Heart right ventricle (tissue), 16 donors: Measurements from ENCODE around the gene MFSD12. TPM values are rescaled to one million over a fixed set of nuclear protein-coding genes. Genes with fewer than 3 reads are reported as not detected.

Source experiments
- ATAC-seq, 8 donors: fragments of 200-7000 bp; cut with Tn5 transposase; one replicate each; pipeline ENCODE4 v1.9.1; 2020; ENCODE audit warnings: mild to moderate bottlenecking in 8 of 8, moderate library complexity in 8 of 8, moderate number of reproducible peaks in 1 of 8
- DNase-seq, 2 donors: peaks; one replicate each; pipeline ENCODE4 v3.0.0-alpha.2; 2020
- H3K27ac ChIP-seq, 10 donors: fragments of 200-600 bp; sonication (generic) in 2 of 10; one replicate each; pipeline versions ENCODE4 v1.5.0 to v1.8.0; 2020 to 2022; ENCODE audit warnings: mild to moderate bottlenecking in 3 of 10
- H3K27me3 ChIP-seq, 7 donors: fragments of 200-600 bp; one replicate each; pipeline ENCODE4 v1.8.0; 2021 to 2022; ENCODE audit warnings: mild to moderate bottlenecking in 2 of 7
- H3K36me3 ChIP-seq, 9 donors: fragments of 200-600 bp; sonication (generic) in 1 of 9; one replicate each; pipeline versions ENCODE4 v1.5.0 to v1.8.0; 2020 to 2022; ENCODE audit warnings: mild to moderate bottlenecking in 2 of 9
- H3K4me1 ChIP-seq, 9 donors: fragments of 200-600 bp; sonication (generic) in 1 of 9; one replicate each; pipeline versions ENCODE4 v1.5.0 to v1.8.0; 2020 to 2022; ENCODE audit warnings: mild to moderate bottlenecking in 4 of 9
- H3K4me3 ChIP-seq, 10 donors: fragments of 200-600 bp; sonication (generic) in 2 of 10; one replicate each; pipeline versions ENCODE4 v1.5.0 to v1.8.0; 2020 to 2022; ENCODE audit warnings: mild to moderate bottlenecking in 7 of 10, moderate library complexity in 2 of 10
- H3K9me3 ChIP-seq, 11 donors: fragments of 200-600 bp in 10 of 11; sonication (generic) in 2 of 11; one replicate each; pipeline versions ENCODE4 v1.5.0 to v1.8.0; 2013 to 2022; ENCODE audit warnings: mild to moderate bottlenecking in 2 of 11, control low read depth in 1 of 11, moderate library complexity in 1 of 11
- CTCF ChIP-seq, 9 donors: fragments of 200-600 bp; sonication (generic) in 2 of 9; IDR thresholded peaks; one replicate each; pipeline versions ENCODE4 v1.5.0 to v1.8.0; 2021 to 2022; ENCODE audit warnings: antibody characterized with exemption in 9 of 9, mild to moderate bottlenecking in 5 of 9, moderate library complexity in 1 of 9
- WGBS, 2 donors: extraction: QIAGEN DNeasy Blood & Tissue Kit; methylation state at CpG; one replicate each; pipeline ENCODE4 v1.1.7; 2013; ENCODE audit warnings: inconsistent platforms in 1 of 2; 5-methylcytosine and 5-hydroxymethylcytosine counted together
- intact Hi-C, 10 donors: fragments of 100-400 bp; cut with DNase I; formaldehyde crosslinking; loops; one replicate each; pipeline versions ENCODE4 v1.11.1 to v1.14.2; 2022
- polyA plus RNA-seq, 2 donors: library from polyadenylated mRNA; stranded (reverse); fragments of 200-250 nt; gene quantifications; one replicate each; pipeline ENCODE4 v1.2.3, GENCODE V29; 2013
- total RNA-seq, 10 donors: library from RNA; stranded (reverse); fragmentation: NEBNext Ultra II Directional in 3 of 10; extraction: Animal tissue kit (Norgen Biotek cat#: 25700) in 3 of 10; gene quantifications; one replicate each; pipeline versions ENCODE4 v1.2.1 to v1.2.4, GENCODE V29; 2021 to 2023
- donor health status: Arrhythmogenic right ventricular cardiomyopathy.
- donor health status: ischemic (EF 13 %, LVEDD 7.1; RV severe dilation, severe dysfunction).
- donor health status: healthy with polysubstance abuse.
- donor health status: DM: no; HTN: yes; CAD: no.
- donor health status: DM: no; HTN: no; CAD: no.
- donor health status: ischemic (EF 25% LVEDD 6.9; RV normal size, moderate dysfunction).
- donor health status: ischemic (EF 25% LVEDD 5.7; RV mildly dilated, moderate dysfunction).
- donor health status: healthy.
- donor health status: DM: yes; HTN: yes; CAD: no.
- donor health status: Ischemic cardiomyopathy.
- donor health status: ischemic (EF 35%, LVEDD 5.7; RV mildly dilated, moderate dysfunction).
- donor health status: nonischemic (EF 11% LVEDD 7.7; RV severe dilation, severe dysfunction).
- donor health status: DM: yes; HTN: yes; CAD: no.
- donor health status: PGD.
- donor health status: ischemic (EF 29% LVEDD 5.4; RV normal size, mild dysfunction).
- donor health status: nonischemic (EF 23%, LVEDD 6.1; RV moderate dilation, normal function).

The MFSD12 gene
- total and polyA plus RNA-seq, 12 donors = 11.6 to 43.2 (median 22.1) TPM

DNA sequence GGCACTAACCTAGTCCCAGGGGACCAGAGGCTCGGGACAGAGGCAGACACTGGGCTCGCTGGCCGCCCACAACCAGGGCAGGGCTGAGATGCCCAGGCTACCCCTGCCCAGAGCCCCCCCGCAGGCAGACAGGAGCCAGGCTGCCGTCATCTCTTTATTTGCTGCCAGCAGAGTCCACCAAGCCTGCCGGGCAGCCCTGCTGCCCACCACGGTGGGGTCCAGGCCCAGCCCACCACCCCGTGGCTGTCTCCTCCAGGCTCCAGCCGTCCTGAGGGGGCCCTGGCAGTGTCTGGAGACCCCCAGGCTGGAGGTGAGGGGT is 13.4 kb downstream of the MFSD12 start:
- no peak overlapping the region for H3K27ac ChIP-seq
- no peak for DNase-seq
- ATAC-seq = no peak
- no peak for TF ChIP-seq CTCF (IDR thresholded peaks at IDR 0.05)
- intact Hi-C loops = loop anchor here in 5 of 10 donors (2.0 to 10.0 kb wide), 4 partner anchors 71 to 161 kb away; partner anchors contain the start of genes PIP5K1C (in 3 of the 5), TJP3 (in 3 of the 5) and CACTIN (in 1 of the 5)
- no peak overlapping the region for H3K4me3 ChIP-seq
- 81 to 86% methylated on average over 9 of the region's 9 CpGs for WGBS, 2 donors
- H3K9me3 ChIP-seq = peaks cover 0 to 4% (median 0%) of the 10 kb centered on the region in 11 donors
- peaks cover 0 to 15% (median 0%) of the 10 kb centered on the region in 9 donors for H3K4me1 ChIP-seq
- no peaks in the 10 kb centered on the region for H3K27me3 ChIP-seq
- peaks cover 0 to 59% (median 0%) of the 10 kb centered on the region in 9 donors for H3K36me3 ChIP-seq

DNA sequence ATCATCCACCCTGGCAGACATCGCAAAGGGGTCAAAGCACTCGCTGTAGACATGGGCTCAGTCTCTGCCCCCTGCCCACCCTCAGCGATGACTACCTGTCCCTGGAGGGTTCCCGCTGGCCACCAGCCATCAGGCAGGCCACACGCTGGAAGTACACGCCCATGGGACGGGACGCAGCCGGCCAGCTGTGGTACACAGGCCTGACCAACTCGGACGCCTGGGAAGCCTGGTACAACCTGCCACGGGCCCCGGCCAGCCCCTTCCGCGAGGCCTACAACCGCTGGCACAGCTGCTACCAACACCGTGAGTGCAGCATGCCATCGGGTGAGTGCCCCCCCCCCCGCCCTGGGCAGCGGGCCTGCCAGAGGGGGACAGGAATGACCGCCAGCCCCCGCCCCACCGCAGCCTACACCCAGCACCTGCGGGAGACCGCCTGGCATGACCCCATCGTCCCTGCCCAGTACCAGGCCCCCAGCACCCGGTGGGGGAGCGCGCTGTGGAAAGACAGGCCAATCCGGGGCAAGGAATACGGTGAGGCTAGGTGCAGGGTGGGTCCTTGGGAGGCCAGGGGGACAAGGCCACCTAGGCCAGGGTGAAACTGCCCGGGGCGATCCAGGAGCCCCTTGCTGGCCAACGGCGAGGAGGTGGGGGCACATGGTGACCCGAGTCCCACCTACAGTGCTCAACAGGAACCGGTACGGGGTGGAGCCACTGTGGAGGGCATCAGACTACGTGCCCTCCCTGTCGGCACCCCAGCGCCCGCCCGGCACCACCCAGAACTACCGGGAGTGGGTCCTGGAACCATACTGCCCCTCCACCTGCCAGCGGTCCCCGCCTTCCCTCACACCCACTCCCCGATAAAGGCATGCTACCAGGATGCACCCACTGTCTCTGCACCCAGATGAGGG is 14.0 kb downstream of the MFSD12 start:
- no peak overlapping the region for H3K4me3 ChIP-seq
- intact Hi-C loops = loop anchor here in 5 of 10 donors (2.0 to 10.0 kb wide), 4 partner anchors 71 to 161 kb away; partner anchors contain the start of genes PIP5K1C (in 3 of the 5), TJP3 (in 3 of the 5) and CACTIN (in 1 of the 5)
- no peaks in the 10 kb centered on the region for H3K27me3 ChIP-seq
- peak overlapping the region in 1 of 10 donors; percentile 36 for H3K27ac ChIP-seq
- peaks cover 0 to 10% (median 0%) of the 10 kb centered on the region in 9 donors for H3K4me1 ChIP-seq
- DNase-seq (peak in 1 of 2 donors; percentile 51), ATAC-seq (peak in 2 of 8 donors; percentile 11 to 19)
- peaks cover 0 to 4% (median 0%) of the 10 kb centered on the region in 11 donors for H3K9me3 ChIP-seq
- no peak for TF ChIP-seq CTCF (IDR thresholded peaks at IDR 0.05)
- peaks cover 0 to 59% (median 0%) of the 10 kb centered on the region in 9 donors for H3K36me3 ChIP-seq
- 82 to 83% methylated on average over 45 to 47 of the region's 47 CpGs for WGBS, 2 donors

DNA sequence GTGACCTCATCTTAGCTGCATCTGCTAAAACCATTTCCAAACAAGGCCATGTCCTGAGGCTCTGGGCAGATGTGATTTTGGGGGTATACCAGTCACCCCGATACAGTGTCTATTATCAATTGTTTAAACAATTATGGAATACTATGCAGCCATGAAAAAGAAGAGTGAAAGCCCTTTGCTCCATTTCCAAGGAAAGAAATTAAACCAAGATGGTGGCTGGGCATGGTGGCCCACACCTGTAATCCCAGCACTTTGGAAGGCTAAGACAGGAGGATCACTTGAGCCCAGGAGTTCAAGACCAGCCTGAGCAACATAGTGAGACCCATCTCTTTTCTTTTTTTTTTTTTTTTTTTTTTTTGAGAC is 17.6 kb downstream of the MFSD12 start:
- peaks cover 0 to 22% (median 0%) of the 10 kb centered on the region in 9 donors for H3K4me1 ChIP-seq
- ATAC-seq (no peak), DNase-seq (no peak)
- peaks cover 0 to 4% (median 0%) of the 10 kb centered on the region in 11 donors for H3K9me3 ChIP-seq
- no peak overlapping the region for H3K27ac ChIP-seq
- H3K4me3 ChIP-seq = no peak overlapping the region
- WGBS, 2 donors = 93 to 100% methylated on average over 1 of the region's 1 CpG
- peaks cover 0 to 60% (median 12%) of the 10 kb centered on the region in 9 donors for H3K36me3 ChIP-seq
- intact Hi-C loops = loop anchor here in 4 of 10 donors (5.0 to 10.0 kb wide), 3 partner anchors 75 to 165 kb away; partner anchors contain the start of genes PIP5K1C (in 3 of the 4), TJP3 (in 3 of the 4) and CACTIN (in 1 of the 4)
- H3K27me3 ChIP-seq = no peaks in the 10 kb centered on the region
- TF ChIP-seq CTCF (IDR thresholded peaks at IDR 0.05) = no peak

GRCh38 chr19:3538965-3539755 is 18.2 kb downstream of the MFSD12 start, which contains the start of gene TEKTIP1:
TSS of gene TEKTIP1 (plus strand) at chr19:3539174. CDS start at chr19:3539178, 4 bp downstream.
- ATAC-seq (no peak), DNase-seq (no peak)
- WGBS, 2 donors = 63 to 65% methylated on average over 27 to 28 of the region's 28 CpGs
- Histone ChIP-seq H3K27ac (no peak within 1 kb of the TSS), H3K4me1 (peaks cover 0 to 22% (median 0%) of the 10 kb centered on the region in 9 donors), H3K9me3 (peaks cover 0 to 4% (median 0%) of the 10 kb centered on the region in 11 donors), H3K36me3 (peaks cover 0 to 60% (median 17%) of the 10 kb centered on the region in 9 donors), H3K4me3 (no peak within 1 kb of the TSS), H3K27me3 (no peaks in the 10 kb centered on the region)
- TF ChIP-seq CTCF (IDR thresholded peaks at IDR 0.05) = no peak
- intact Hi-C loops = no loop called here
